HepG2 (cell line): Measurements from ENCODE around the gene AK3. TPM values are rescaled to one million over a fixed set of nuclear protein-coding genes. Genes with fewer than 3 reads are reported as not detected.
A peak's percentile ranks its signal among the peaks of the same experiment; 100 is the strongest.

Experiments used
- BCL6 ChIP-seq: IDR thresholded peaks from 2 replicates; pipeline ENCODE4 v1.6.1; 2016; ENCODE audit warnings: missing genetic modification reagents, missing compliant biosample characterization
- GATAD2A ChIP-seq: IDR thresholded peaks from 2 replicates; pipeline ENCODE4 v1.6.1; 2016
- KDM1A ChIP-seq: IDR thresholded peaks from 2 replicates; pipeline ENCODE4 v1.6.1; 2016; ENCODE audit warnings: missing compliant biosample characterization
- LCORL ChIP-seq, 2 experiments: fragments of 450-650 bp in 1 of 2; sonication (generic) in 1 of 2; formaldehyde crosslinking in 1 of 2; IDR thresholded peaks; 2 replicates each; pipeline versions ENCODE4 v1.5.0 to v1.6.1; 2017 to 2020; ENCODE audit warnings: antibody characterized with exemption in 1 of 2, missing genetic modification reagents in 1 of 2
- NKX3-1 ChIP-seq: sonication (generic); formaldehyde crosslinking; IDR thresholded peaks from 2 replicates; pipeline ENCODE4 v1.5.0; 2020; ENCODE audit warnings: missing genetic modification reagents
- RCOR2 ChIP-seq: IDR thresholded peaks from 2 replicates; pipeline ENCODE4 v1.6.1; 2016; ENCODE audit warnings: missing biosample characterization, missing genetic modification reagents
- ZBTB40 ChIP-seq, 2 experiments: fragments of 450-650 bp in 1 of 2; sonication (generic) in 1 of 2; formaldehyde crosslinking in 1 of 2; IDR thresholded peaks; 2 replicates each; pipeline versions ENCODE4 v1.6.1 to v1.8.0; 2016 to 2022; ENCODE audit warnings: antibody characterized with exemption in 1 of 2, mild to moderate bottlenecking in 1 of 2, missing genetic modification reagents in 1 of 2
- ZMYM4 ChIP-seq: sonication (generic); formaldehyde crosslinking; IDR thresholded peaks from 2 replicates; pipeline ENCODE4 v1.8.1; 2023; ENCODE audit warnings: mild to moderate bottlenecking, missing genetic modification reagents
- ZNF362 ChIP-seq: sonication (generic); formaldehyde crosslinking; IDR thresholded peaks from 2 replicates; pipeline ENCODE4 v1.4.0; 2020; ENCODE audit warnings: missing genetic modification reagents, mild to moderate bottlenecking, borderline replicate concordance
- ZNF451 ChIP-seq: sonication (generic); formaldehyde crosslinking; IDR thresholded peaks from 2 replicates; pipeline ENCODE4 v1.5.0; 2020; ENCODE audit warnings: mild to moderate bottlenecking, missing genetic modification reagents
- ZNF703 ChIP-seq: sonication (generic); formaldehyde crosslinking; IDR thresholded peaks from 2 replicates; pipeline ENCODE4 v1.5.1; 2020; ENCODE audit warnings: missing genetic modification reagents, mild to moderate bottlenecking, moderate library complexity, borderline replicate concordance
- polyA plus RNA-seq, 8 experiments: library from polyadenylated mRNA; depleted of rRNA in 3 of 8; stranded (reverse) in 7 of 8; unstranded in 1 of 8; fragments of >200 nt; fragmentation: Illumina TruSeq in 4 of 8; extraction: Trizol in 4 of 8; gene quantifications; 2 replicates each; pipeline versions ENCODE4 v1.2.1 to v1.2.3, GENCODE V29; 2011 to 2016; ENCODE audit warnings: low read depth in 4 of 8, missing spikeins in 1 of 8, mixed read lengths in 1 of 8; ENCODE audit not compliant: insufficient read depth in 1 of 8
- total RNA-seq, 5 experiments: library from RNA; depleted of rRNA; stranded (reverse); fragments of >200 nt; fragmentation: Illumina TruSeq; extraction: Trizol; gene quantifications; 2 replicates each; pipeline ENCODE4 v1.2.3, GENCODE V29; 2016; ENCODE audit warnings: low read depth in 1 of 5
- TF ChIP-seq, protein P1 (sequence below): sonication (generic); formaldehyde crosslinking; IDR thresholded peaks from 2 replicates; pipeline ENCODE4 v1.5.1; 2020; ENCODE audit warnings: mild to moderate bottlenecking, missing genetic modification reagents, moderate library complexity
- TF ChIP-seq, protein P2 (sequence below): sonication (generic); formaldehyde crosslinking; IDR thresholded peaks from 2 replicates; pipeline ENCODE4 v1.5.0; 2020; ENCODE audit warnings: mild to moderate bottlenecking, missing genetic modification reagents

AK3 gene
- total and polyA plus RNA-seq, 2 of the 13 experiments (the other 11 are each of a cell fraction or from before 2014, with no cell fraction given) = 76.8 to 109 TPM

DNA sequence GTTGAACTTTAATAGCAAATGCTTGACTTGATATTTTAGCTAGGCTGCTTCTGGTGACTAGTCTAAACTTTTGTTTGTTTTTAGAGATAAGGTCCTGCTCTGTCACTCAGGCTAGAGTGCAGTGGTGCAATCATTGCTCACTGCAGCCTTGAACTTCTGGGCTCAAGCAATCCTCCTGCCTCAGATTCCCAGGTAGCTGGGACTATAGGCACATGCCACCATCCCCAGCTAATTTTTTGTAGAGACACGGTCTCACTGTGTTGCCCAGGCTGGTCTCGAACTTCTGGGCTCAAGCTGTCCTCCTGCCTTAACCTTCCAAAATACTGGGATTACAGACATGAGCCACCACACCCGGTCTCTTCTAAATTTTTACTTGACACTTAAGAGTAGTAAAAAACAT, 40.9 kb downstream of the AK3 start (continued):
- TF ChIP-seq, protein P1, sequence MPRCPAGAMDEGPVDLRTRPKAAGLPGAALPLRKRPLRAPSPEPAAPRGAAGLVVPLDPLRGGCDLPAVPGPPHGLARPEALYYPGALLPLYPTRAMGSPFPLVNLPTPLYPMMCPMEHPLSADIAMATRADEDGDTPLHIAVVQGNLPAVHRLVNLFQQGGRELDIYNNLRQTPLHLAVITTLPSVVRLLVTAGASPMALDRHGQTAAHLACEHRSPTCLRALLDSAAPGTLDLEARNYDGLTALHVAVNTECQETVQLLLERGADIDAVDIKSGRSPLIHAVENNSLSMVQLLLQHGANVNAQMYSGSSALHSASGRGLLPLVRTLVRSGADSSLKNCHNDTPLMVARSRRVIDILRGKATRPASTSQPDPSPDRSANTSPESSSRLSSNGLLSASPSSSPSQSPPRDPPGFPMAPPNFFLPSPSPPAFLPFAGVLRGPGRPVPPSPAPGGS = no peak
- TF ChIP-seq RCOR2 (CRISPR knock-in tag) (peak; percentile 53; the same call in 1 of the 2 replicates), ZMYM4 (CRISPR knock-in tag) (peak; percentile 87), ZNF703 (no peak), ZNF451 (CRISPR knock-in tag) (no peak), GATAD2A (CRISPR knock-in tag) (peak; percentile 93), LCORL (IDR thresholded peaks at IDR 0.05) (no peak), LCORL (CRISPR knock-in tag; IDR thresholded peaks at IDR 0.05) (peak; percentile 70), ZBTB40 (IDR thresholded peaks at IDR 0.05) (no peak), ZBTB40 (CRISPR knock-in tag; IDR thresholded peaks at IDR 0.05) (no peak), NKX3-1 (CRISPR knock-in tag) (0 out of 2 replicates have a peak, but pooled peaks have one; percentile 32), ZNF362 (CRISPR knock-in tag) (peak; percentile 39; the same call in 1 of the 2 replicates), BCL6 (CRISPR knock-in tag) (peak; percentile 88), KDM1A (CRISPR knock-in tag) (peak; percentile 41; the same call in 1 of the 2 replicates)
- TF ChIP-seq, protein P2, sequence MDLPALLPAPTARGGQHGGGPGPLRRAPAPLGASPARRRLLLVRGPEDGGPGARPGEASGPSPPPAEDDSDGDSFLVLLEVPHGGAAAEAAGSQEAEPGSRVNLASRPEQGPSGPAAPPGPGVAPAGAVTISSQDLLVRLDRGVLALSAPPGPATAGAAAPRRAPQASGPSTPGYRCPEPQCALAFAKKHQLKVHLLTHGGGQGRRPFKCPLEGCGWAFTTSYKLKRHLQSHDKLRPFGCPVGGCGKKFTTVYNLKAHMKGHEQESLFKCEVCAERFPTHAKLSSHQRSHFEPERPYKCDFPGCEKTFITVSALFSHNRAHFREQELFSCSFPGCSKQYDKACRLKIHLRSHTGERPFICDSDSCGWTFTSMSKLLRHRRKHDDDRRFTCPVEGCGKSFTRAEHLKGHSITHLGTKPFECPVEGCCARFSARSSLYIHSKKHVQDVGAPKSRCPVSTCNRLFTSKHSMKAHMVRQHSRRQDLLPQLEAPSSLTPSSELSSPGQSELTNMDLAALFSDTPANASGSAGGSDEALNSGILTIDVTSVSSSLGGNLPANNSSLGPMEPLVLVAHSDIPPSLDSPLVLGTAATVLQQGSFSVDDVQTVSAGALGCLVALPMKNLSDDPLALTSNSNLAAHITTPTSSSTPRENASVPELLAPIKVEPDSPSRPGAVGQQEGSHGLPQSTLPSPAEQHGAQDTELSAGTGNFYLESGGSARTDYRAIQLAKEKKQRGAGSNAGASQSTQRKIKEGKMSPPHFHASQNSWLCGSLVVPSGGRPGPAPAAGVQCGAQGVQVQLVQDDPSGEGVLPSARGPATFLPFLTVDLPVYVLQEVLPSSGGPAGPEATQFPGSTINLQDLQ (CRISPR knock-in tag) = no peak
